Measurements from ENCODE around the gene EXOC7. TPM values are rescaled to one million over a fixed set of nuclear protein-coding genes. Genes with fewer than 3 reads are reported as not detected.

EXOC7 gene
- total RNA-seq, 4 donors from 2014 or later, result 113 to 160 (median 134) TPM

GRCh38 chr17:76124582-76125390 lies 21.2 kb upstream of the EXOC7 start:
- Histone ChIP-seq H3K4me1 (peaks cover 0 to 10% (median 3%) of the 10 kb centered on the region in 4 donors), H3K27me3 (no peaks in the 10 kb centered on the region), H3K9me3 (no peaks in the 10 kb centered on the region), H3K4me3 (no peak overlapping the region), H3K27ac (no peak overlapping the region), H3K36me3 (no peaks in the 10 kb centered on the region)
- no peak for TF ChIP-seq POLR2A (IDR thresholded peaks at IDR 0.05)
- TF ChIP-seq, protein P1, sequence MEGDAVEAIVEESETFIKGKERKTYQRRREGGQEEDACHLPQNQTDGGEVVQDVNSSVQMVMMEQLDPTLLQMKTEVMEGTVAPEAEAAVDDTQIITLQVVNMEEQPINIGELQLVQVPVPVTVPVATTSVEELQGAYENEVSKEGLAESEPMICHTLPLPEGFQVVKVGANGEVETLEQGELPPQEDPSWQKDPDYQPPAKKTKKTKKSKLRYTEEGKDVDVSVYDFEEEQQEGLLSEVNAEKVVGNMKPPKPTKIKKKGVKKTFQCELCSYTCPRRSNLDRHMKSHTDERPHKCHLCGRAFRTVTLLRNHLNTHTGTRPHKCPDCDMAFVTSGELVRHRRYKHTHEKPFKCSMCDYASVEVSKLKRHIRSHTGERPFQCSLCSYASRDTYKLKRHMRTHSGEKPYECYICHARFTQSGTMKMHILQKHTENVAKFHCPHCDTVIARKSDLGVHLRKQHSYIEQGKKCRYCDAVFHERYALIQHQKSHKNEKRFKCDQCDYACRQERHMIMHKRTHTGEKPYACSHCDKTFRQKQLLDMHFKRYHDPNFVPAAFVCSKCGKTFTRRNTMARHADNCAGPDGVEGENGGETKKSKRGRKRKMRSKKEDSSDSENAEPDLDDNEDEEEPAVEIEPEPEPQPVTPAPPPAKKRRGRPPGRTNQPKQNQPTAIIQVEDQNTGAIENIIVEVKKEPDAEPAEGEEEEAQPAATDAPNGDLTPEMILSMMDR (IDR thresholded peaks at IDR 0.05), result no peak
- no peak for DNase-seq

GRCh38 chr17:76123749-76124581 lies 20.4 kb upstream of the EXOC7 start:
- no peak overlapping the region for H3K4me3 ChIP-seq
- H3K36me3 ChIP-seq, result no peaks in the 10 kb centered on the region
- peaks cover 0 to 10% (median 3%) of the 10 kb centered on the region in 4 donors for H3K4me1 ChIP-seq
- H3K9me3 ChIP-seq, result no peaks in the 10 kb centered on the region
- no peak overlapping the region for H3K27ac ChIP-seq
- no peak for DNase-seq
- no peaks in the 10 kb centered on the region for H3K27me3 ChIP-seq
- TF ChIP-seq, protein P1 (IDR thresholded peaks at IDR 0.05), result no peak
- TF ChIP-seq POLR2A (IDR thresholded peaks at IDR 0.05), result no peak

GRCh38 chr17:76123191-76123499 lies 19.6 kb upstream of the EXOC7 start:
- DNase-seq, result no peak
- no peak for TF ChIP-seq POLR2A (IDR thresholded peaks at IDR 0.05)
- Histone ChIP-seq H3K4me1 (peaks cover 0 to 10% (median 3%) of the 10 kb centered on the region in 4 donors), H3K9me3 (no peaks in the 10 kb centered on the region), H3K36me3 (no peaks in the 10 kb centered on the region), H3K27ac (no peak overlapping the region), H3K27me3 (no peaks in the 10 kb centered on the region), H3K4me3 (no peak overlapping the region)

DNA sequence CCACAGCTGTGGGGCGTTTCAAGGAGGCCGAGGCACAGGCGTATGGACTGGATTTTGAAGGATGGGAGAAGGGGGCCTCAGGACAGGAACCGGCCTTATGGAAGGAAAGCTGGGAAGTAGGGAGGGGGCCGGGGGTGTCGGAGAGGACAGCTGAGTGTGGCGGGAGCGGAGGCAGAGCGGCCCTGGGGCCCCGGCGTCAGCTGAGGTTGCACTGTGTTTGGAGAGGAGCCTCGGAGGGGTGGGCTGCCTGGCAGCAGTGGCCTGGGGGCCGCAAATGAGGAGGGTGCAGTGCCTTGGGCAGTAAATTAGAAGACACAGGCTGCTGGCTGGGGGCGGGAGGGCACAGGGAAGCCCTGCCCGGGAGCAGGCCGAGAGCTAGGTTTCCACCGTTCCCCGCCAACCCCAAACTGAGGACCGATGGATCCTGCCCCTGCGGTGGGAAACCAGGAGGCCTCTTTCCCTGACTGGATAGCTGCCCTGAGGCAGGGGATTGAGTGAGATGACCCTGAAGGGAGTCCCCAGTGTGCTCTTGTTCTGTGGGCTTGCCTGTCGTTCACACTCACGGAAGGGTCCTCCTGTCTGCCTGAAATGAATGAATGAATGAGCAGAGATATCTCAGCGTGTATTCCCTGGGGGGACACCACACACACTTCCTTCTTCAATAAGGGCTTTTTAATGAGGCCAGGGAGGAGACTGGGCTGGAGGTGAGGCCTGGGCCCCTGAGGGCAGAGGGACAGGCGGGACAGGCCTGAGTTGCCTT lies 19.0 kb upstream of the EXOC7 start:
- Histone ChIP-seq H3K4me1 (peaks cover 0 to 10% (median 3%) of the 10 kb centered on the region in 4 donors), H3K27ac (peak overlapping the region in 1 of 4 donors; percentile 74)
- DNase-seq, result no peak

GRCh38 chr17:76121932-76122430 lies 18.4 kb upstream of the EXOC7 start:
- TF ChIP-seq POLR2A (IDR thresholded peaks at IDR 0.05), result no peak
- TF ChIP-seq, protein P1 (IDR thresholded peaks at IDR 0.05), result no peak
- H3K4me1 ChIP-seq, result peaks cover 0 to 10% (median 3%) of the 10 kb centered on the region in 4 donors
- H3K9me3 ChIP-seq, result no peaks in the 10 kb centered on the region
- no peaks in the 10 kb centered on the region for H3K36me3 ChIP-seq
- peak overlapping the region; percentile 28 to 49 (median 40) for H3K4me3 ChIP-seq
- H3K27me3 ChIP-seq, result no peaks in the 10 kb centered on the region
- peak overlapping the region in 1 of 4 donors; percentile 74 for H3K27ac ChIP-seq
- peak in 2 of 3 donors; percentile 29 to 48 for DNase-seq

More for the DNA sequence above, 19.0 kb upstream of the EXOC7 start:
- no peaks in the 10 kb centered on the region for H3K36me3 ChIP-seq
- H3K27me3 ChIP-seq, result no peaks in the 10 kb centered on the region
- no peaks in the 10 kb centered on the region for H3K9me3 ChIP-seq
- TF ChIP-seq POLR2A (IDR thresholded peaks at IDR 0.05), result no peak
- TF ChIP-seq, protein P1 (IDR thresholded peaks at IDR 0.05), result no peak
- H3K4me3 ChIP-seq, result no peak overlapping the region
